GM18517 (cell line): ENCODE measurements around the gene ING1.
A peak's percentile ranks its signal among the peaks of the same experiment; 100 is the strongest.
"Not testable (repeated sequence)": the region's sequence is repeated elsewhere in the genome, so short reads cannot be mapped to it uniquely, and the experiment has no call there.

Experiments
- ATAC-seq: cut with Tn5 transposase; IDR thresholded peaks from one replicate; pipeline ENCODE4 v1.9.1; 2021; ENCODE audit warnings: mild to moderate bottlenecking, moderate library complexity; ENCODE audit not compliant: unreplicated experiment

The ING1 gene

GRCh38 chr13:110714797-110715394, 1.4 kb downstream of the ING1 start:
- no peak for ATAC-seq

GRCh38 chr13:110715395-110716246, 2.1 kb downstream of the ING1 start:
- peak; percentile 59 for ATAC-seq

GRCh38 chr13:110716247-110716515, 2.7 kb downstream of the ING1 start:
- no peak for ATAC-seq

GRCh38 chr13:110719036-110719710, 5.7 kb downstream of the ING1 start:
- no peak for ATAC-seq

GRCh38 chr13:110722971-110723370, 9.5 kb downstream of the ING1 start:
- no peak for ATAC-seq

- no peak for ATAC-seq
These were observed 10.1 kb downstream of the ING1 start for GRCh38 chr13:110723598-110723997.

- ATAC-seq: not testable (repeated sequence)
These were observed 12.7 kb downstream of the ING1 start for GRCh38 chr13:110726153-110726552.

- ATAC-seq: no peak
These were observed 13.2 kb downstream of the ING1 start for GRCh38 chr13:110726726-110727125.

- ATAC-seq: no peak
These were observed 17.6 kb downstream of the ING1 start for GRCh38 chr13:110731072-110731471.

- no peak for ATAC-seq
These were observed 21.1 kb downstream of the ING1 start for GRCh38 chr13:110734561-110734960.

- ATAC-seq: no peak
These were observed 24.1 kb downstream of the ING1 start for GRCh38 chr13:110737555-110737954.

- ATAC-seq: no peak
These were observed 30.2 kb downstream of the ING1 start for GRCh38 chr13:110743687-110744086.

- ATAC-seq: no peak
These were observed 32.9 kb downstream of the ING1 start for GRCh38 chr13:110746438-110746837.

GRCh38 chr13:110748271-110748670, 34.8 kb downstream of the ING1 start:
- no peak for ATAC-seq

GRCh38 chr13:110756219-110756631, 42.7 kb downstream of the ING1 start:
- no peak for ATAC-seq

- ATAC-seq: no peak
These were observed 43.8 kb downstream of the ING1 start for GRCh38 chr13:110757296-110757695.

- ATAC-seq: no peak
These were observed 44.8 kb downstream of the ING1 start for GRCh38 chr13:110758195-110758805.

GRCh38 chr13:110759710-110760109, 46.2 kb downstream of the ING1 start:
- ATAC-seq: no peak

- no peak for ATAC-seq
These were observed 47.1 kb downstream of the ING1 start for GRCh38 chr13:110760611-110761010.

GRCh38 chr13:110766671-110767430, 53.4 kb downstream of the ING1 start:
- no peak for ATAC-seq

- no peak for ATAC-seq
These were observed 54.0 kb downstream of the ING1 start for GRCh38 chr13:110767476-110767875.
